CD4-positive, alpha-beta T cell (primary cell): Measurements from ENCODE around the gene HOXC9. TPM values are rescaled to one million over a fixed set of nuclear protein-coding genes. Genes with fewer than 3 reads are reported as not detected.

Experiments used
- ATAC-seq: fragments of 200-7000 bp; cut with Tn5 transposase; one replicate; pipeline ENCODE4 v1.10.0; 2022; ENCODE audit warnings: mild to moderate bottlenecking; ENCODE audit not compliant: poor library complexity
- CTCF ChIA-PET: fragments of 350-600 bp; sonication (Branson Sonifier 250); formaldehyde crosslinking; loops from one replicate; lab custom pipeline; 2021; ENCODE audit warnings: antibody characterized with exemption, inconsistent platforms; lab: Charles Lee
- POLR2A ChIA-PET: fragments of 350-600 bp; sonication (Branson Sonifier 250); formaldehyde crosslinking; loops from one replicate; lab custom pipeline; 2021; ENCODE audit warnings: antibody characterized with exemption, inconsistent platforms; lab: Charles Lee
- DNase-seq, 14 experiments: peaks; one replicate each; pipeline ENCODE4 v3.0.0-alpha.2; 2013 to 2020; ENCODE audit warnings: mixed read lengths in 2 of 14
- H3K27ac ChIP-seq, 2 donors: one replicate each; pipeline versions ENCODE4 v1.5.1 to v1.7.0; 2013; ENCODE audit warnings: low read length in 2 of 2, low read depth in 1 of 2, mild to moderate bottlenecking in 1 of 2
- H3K27me3 ChIP-seq, 2 experiments: 1 replicate in 1 of 2; 2 replicates in 1 of 2; pipeline versions ENCODE4 v1.6.1 to v1.7.0; 2013; ENCODE audit warnings: low read length in 2 of 2, control low read depth in 1 of 2, mild to moderate bottlenecking in 1 of 2, moderate library complexity in 1 of 2; ENCODE audit not compliant: insufficient read depth in 2 of 2, control insufficient read depth in 1 of 2
- H3K36me3 ChIP-seq: one replicate; pipeline ENCODE4 v1.6.1; 2013; ENCODE audit warnings: low read length, control low read depth; ENCODE audit not compliant: insufficient read depth
- H3K4me1 ChIP-seq: one replicate; pipeline ENCODE4 v1.6.1; 2013; ENCODE audit warnings: low read length, control low read depth; ENCODE audit not compliant: insufficient read depth
- H3K4me3 ChIP-seq: one replicate; pipeline ENCODE4 v1.5.1; 2013; ENCODE audit warnings: mild to moderate bottlenecking, low read length, moderate library complexity
- H3K9me3 ChIP-seq, 2 experiments: 1 replicate in 1 of 2; 2 replicates in 1 of 2; pipeline versions ENCODE4 v1.6.1 to v1.7.0; 2013; ENCODE audit warnings: low read length in 2 of 2, mild to moderate bottlenecking in 2 of 2, control low read depth in 1 of 2, moderate library complexity in 1 of 2; ENCODE audit not compliant: control insufficient read depth in 1 of 2, insufficient read depth in 1 of 2
- H3K27ac Mint-ChIP-seq: one replicate; pipeline ENCODE4 v1.8.0; 2020; ENCODE audit warnings: mixed read lengths
- H3K27me3 Mint-ChIP-seq: one replicate; pipeline ENCODE4 v1.8.0; 2021; ENCODE audit warnings: mixed read lengths
- H3K36me3 Mint-ChIP-seq: one replicate; pipeline ENCODE4 v1.8.0; 2021; ENCODE audit warnings: low read depth, mixed read lengths
- H3K4me1 Mint-ChIP-seq: one replicate; pipeline ENCODE4 v1.8.0; 2021; ENCODE audit warnings: low read depth, mixed read lengths
- H3K4me3 Mint-ChIP-seq: one replicate; pipeline ENCODE4 v1.8.0; 2020; ENCODE audit warnings: mild to moderate bottlenecking, mixed read lengths
- H3K9me3 Mint-ChIP-seq: one replicate; pipeline ENCODE4 v1.8.0; 2020; ENCODE audit warnings: mixed read lengths
- CTCF ChIP-seq: fragments of 200-600 bp; IDR thresholded peaks from one replicate; pipeline ENCODE4 v1.8.0; 2022; ENCODE audit warnings: antibody characterized with exemption, mild to moderate bottlenecking
- intact Hi-C, 2 experiments: fragments of 100-400 bp; cut with DNase I in 1 of 2; cut with micrococcal nuclease in 1 of 2; formaldehyde crosslinking; loops; one replicate each; pipeline versions ENCODE4 v1.15.1 to v1.9.0; 2023 to 2025; cut with DNase I, micrococcal nuclease
- total RNA-seq, 174 experiments: library from RNA in 2 of 174; stranded (reverse) in 2 of 174; gene quantifications; one replicate each; pipeline ENCODE4 v1.2.3 and lab custom pipeline; 2021 to 2026

HOXC9 gene
- total RNA-seq, 2 experiments from 2014 or later: not detected

- Histone ChIP-seq H3K9me3 (peaks cover 0 to 19% of the 10 kb centered on the region in 2 experiments), H3K27me3 (peaks cover 86 to 95% of the 10 kb centered on the region in 2 experiments), H3K27ac (no peak overlapping the region), H3K36me3 (no peaks in the 10 kb centered on the region), H3K4me3 (no peak overlapping the region), H3K4me1 (peaks cover 19% of the 10 kb centered on the region)
- Mint-ChIP-seq H3K36me3 (no peaks in the 10 kb centered on the region), H3K4me3 (no peak overlapping the region), H3K27me3 (peaks cover 99% of the 10 kb centered on the region), H3K9me3 (no peaks in the 10 kb centered on the region), H3K27ac (no peak overlapping the region), H3K4me1 (peaks cover 24% of the 10 kb centered on the region)
- ChIA-PET POLR2A (interaction anchor here (1.1 to 1.6 kb wide), 2 partner anchors 8 to 39 kb away, joined by 3 to 4 read pairs; partner anchors contain the start of gene HOXC4), CTCF (interaction anchor here (1.4 kb wide), 1 partner anchor 162 kb away, joined by 3 read pairs; no protein-coding TSS in a partner anchor)
- intact Hi-C loops: loop anchor here in 1 of 2 experiments (5.0 kb wide), 1 partner anchor 84 kb away; no protein-coding TSS in a partner anchor
- TF ChIP-seq CTCF: no peak
- DNase-seq: no peak
- no peak for ATAC-seq
Measured at GRCh38 chr12:54045868-54046521, 46.0 kb downstream of the HOXC9 start.

- no peak overlapping the region for H3K4me3 Mint-ChIP-seq
- Histone ChIP-seq H3K27ac (no peak overlapping the region), H3K4me1 (peaks cover 26% of the 10 kb centered on the region), H3K9me3 (peaks cover 0 to 23% of the 10 kb centered on the region in 2 experiments), H3K36me3 (no peaks in the 10 kb centered on the region), H3K27me3 (peaks cover 88 to 96% of the 10 kb centered on the region in 2 experiments), H3K4me3 (no peak overlapping the region)
- no peaks in the 10 kb centered on the region for H3K36me3 Mint-ChIP-seq
- POLR2A ChIA-PET: no interaction called here
- TF ChIP-seq CTCF: no peak
- peaks cover 100% of the 10 kb centered on the region for H3K27me3 Mint-ChIP-seq
- CTCF ChIA-PET: no interaction called here
- ATAC-seq: no peak
- intact Hi-C loops: loop anchor here in 1 of 2 experiments (5.0 kb wide), 1 partner anchor 84 kb away; no protein-coding TSS in a partner anchor
- H3K4me1 Mint-ChIP-seq: peaks cover 30% of the 10 kb centered on the region
- DNase-seq: no peak
- no peaks in the 10 kb centered on the region for H3K9me3 Mint-ChIP-seq
- H3K27ac Mint-ChIP-seq: no peak overlapping the region
Measured at GRCh38 chr12:54046809-54047159, 46.8 kb downstream of the HOXC9 start.

- no peak for TF ChIP-seq CTCF
- Histone ChIP-seq H3K9me3 (peaks cover 0 to 23% of the 10 kb centered on the region in 2 experiments), H3K36me3 (no peaks in the 10 kb centered on the region), H3K4me1 (peaks cover 32% of the 10 kb centered on the region), H3K4me3 (no peak overlapping the region), H3K27ac (no peak overlapping the region), H3K27me3 (peaks cover 91 to 97% of the 10 kb centered on the region in 2 experiments)
- Mint-ChIP-seq H3K4me1 (peaks cover 36% of the 10 kb centered on the region), H3K27ac (no peak overlapping the region), H3K9me3 (no peaks in the 10 kb centered on the region), H3K36me3 (no peaks in the 10 kb centered on the region), H3K27me3 (peaks cover 100% of the 10 kb centered on the region), H3K4me3 (peak overlapping the region; percentile 59)
- CTCF ChIA-PET: interaction anchor here (0.5 kb wide), 1 partner anchor 852 kb away, joined by 4 read pairs; no protein-coding TSS in a partner anchor
- no peak for ATAC-seq
- intact Hi-C loops: loop anchor here in 1 of 2 experiments (5.0 kb wide), 1 partner anchor 85 kb away; no protein-coding TSS in a partner anchor
- no peak for DNase-seq
- POLR2A ChIA-PET: no interaction called here
Measured at GRCh38 chr12:54047160-54047963, 47.4 kb downstream of the HOXC9 start.
